ENCODE results near the gene SUSD4. TPM values are rescaled to one million over a fixed set of nuclear protein-coding genes. Genes with fewer than 3 reads are reported as not detected.

The SUSD4 gene
- total and polyA plus RNA-seq, 12 donors: 1.5 to 26.9 (median 7.0) TPM

GRCh38 chr1:223179786-223180185, 184.2 kb downstream of the SUSD4 start:
- intact Hi-C loops (cut with DNase I): no loop called here

GRCh38 chr1:223179280-223179679, 184.7 kb downstream of the SUSD4 start:
- TF ChIP-seq CTCF (IDR thresholded peaks at IDR 0.05): no peak
- no peak for TF ChIP-seq POLR2A (IDR thresholded peaks at IDR 0.05)
- no peaks in the 10 kb centered on the region for H3K9me3 ChIP-seq (replicated peaks in 1 of 3)
- no peak overlapping the region for H3K4me3 ChIP-seq
- no peaks in the 10 kb centered on the region for H3K36me3 ChIP-seq (replicated peaks in 1 of 2)
- no peak for DNase-seq
- H3K27me3 ChIP-seq: no peaks in the 10 kb centered on the region
- intact Hi-C loops (cut with DNase I): no loop called here
- no peak overlapping the region for H3K27ac ChIP-seq
- peaks cover 0 to 4% of the 10 kb centered on the region in 2 donors for H3K4me1 ChIP-seq (replicated peaks in 1 of 2)
- WGBS, 4 donors: 85 to 89% (median 88%) methylated on average over 3 of the region's 3 CpGs

More at GRCh38 chr1:223179786-223180185, 184.2 kb downstream of the SUSD4 start:
- WGBS, 4 donors: 40 to 78% (median 73%) methylated on average over 1 of the region's 1 CpG
- peaks cover 0 to 4% of the 10 kb centered on the region in 2 donors for H3K4me1 ChIP-seq (replicated peaks in 1 of 2)
- H3K36me3 ChIP-seq (replicated peaks in 1 of 2): no peaks in the 10 kb centered on the region
- no peaks in the 10 kb centered on the region for H3K9me3 ChIP-seq (replicated peaks in 1 of 3)
- no peak for DNase-seq
- no peak overlapping the region for H3K4me3 ChIP-seq
- no peaks in the 10 kb centered on the region for H3K27me3 ChIP-seq
- TF ChIP-seq POLR2A (IDR thresholded peaks at IDR 0.05) (no peak), CTCF (IDR thresholded peaks at IDR 0.05) (no peak)
- H3K27ac ChIP-seq: peak overlapping the region in 1 of 5 donors; percentile 62

GRCh38 chr1:223177681-223178080, 186.3 kb downstream of the SUSD4 start:
- peak overlapping the region in 3 of 5 donors; percentile 33 to 72 (median 34) for H3K27ac ChIP-seq
- TF ChIP-seq CTCF (IDR thresholded peaks at IDR 0.05) (no peak), POLR2A (IDR thresholded peaks at IDR 0.05) (no peak)
- peaks cover 0 to 4% of the 10 kb centered on the region in 2 donors for H3K4me1 ChIP-seq (replicated peaks in 1 of 2)
- H3K9me3 ChIP-seq (replicated peaks in 1 of 3): no peaks in the 10 kb centered on the region
- no peak overlapping the region for H3K4me3 ChIP-seq
- 42 to 47% (median 44%) methylated on average over 5 of the region's 5 CpGs for WGBS, 4 donors
- intact Hi-C loops (cut with DNase I): no loop called here
- peak in 6 of 7 donors; percentile 23 to 71 (median 50) for DNase-seq
- H3K27me3 ChIP-seq: no peaks in the 10 kb centered on the region
- H3K36me3 ChIP-seq (replicated peaks in 1 of 2): no peaks in the 10 kb centered on the region

GRCh38 chr1:223176437-223176836, 187.5 kb downstream of the SUSD4 start:
- Histone ChIP-seq H3K27me3 (no peaks in the 10 kb centered on the region), H3K36me3 (replicated peaks in 1 of 2) (no peaks in the 10 kb centered on the region), H3K4me3 (no peak overlapping the region), H3K4me1 (replicated peaks in 1 of 2) (peaks cover 0 to 4% of the 10 kb centered on the region in 2 donors), H3K27ac (peak overlapping the region in 2 of 5 donors; percentile 54 to 72), H3K9me3 (replicated peaks in 1 of 3) (no peaks in the 10 kb centered on the region)
- WGBS, 4 donors: 82 to 94% (median 91%) methylated on average over 3 of the region's 3 CpGs
- no peak for TF ChIP-seq POLR2A (IDR thresholded peaks at IDR 0.05)
- TF ChIP-seq CTCF (IDR thresholded peaks at IDR 0.05): no peak
- intact Hi-C loops (cut with DNase I): no loop called here
- no peak for DNase-seq

All from adrenal gland (tissue), 12 donors.